H1 (cell line): Measurements from ENCODE around the gene NAV2. TPM values are rescaled to one million over a fixed set of nuclear protein-coding genes. Genes with fewer than 3 reads are reported as not detected.

ENCODE experiments used
- CTCF ChIA-PET: fragments of 300-600 bp; sonication (Branson Sonifier 250); formaldehyde crosslinking; loops from one replicate; lab custom pipeline; 2021; ENCODE audit not compliant: partially characterized antibody; lab: Charles Lee
- POLR2A ChIA-PET: fragments of 300-600 bp; sonication (Branson Sonifier 250); formaldehyde crosslinking; loops from one replicate; lab custom pipeline; 2021; ENCODE audit warnings: inconsistent platforms; ENCODE audit not compliant: partially characterized antibody; lab: Charles Lee
- DNase-seq, 2 experiments: peaks; one replicate each; pipeline versions ENCODE4 v3.0.0 to v3.0.0-alpha.2; 2010 to 2022; ENCODE audit warnings: low spot score in 2 of 2, low read depth in 1 of 2, mixed read lengths in 1 of 2
- FAIRE-seq: peaks from 2 replicates; lab custom pipeline; 2011; peaks lifted over from hg19 to GRCh38; lab: Jason Lieb, UNC
- H2AFZ ChIP-seq: 2 replicates; pipeline ENCODE4 v1.8.1; 2012; ENCODE audit warnings: low read length, inconsistent platforms
- H2AK5ac ChIP-seq: 2 replicates; pipeline ENCODE4 v1.6.1; 2013; ENCODE audit warnings: low read depth, low read length
- H2BK120ac ChIP-seq: replicated peaks from 2 replicates; pipeline ENCODE3; 2013; ENCODE audit warnings: low read depth, low read length, inconsistent platforms
- H2BK12ac ChIP-seq: 2 replicates; pipeline ENCODE4 v1.6.1; 2013; ENCODE audit warnings: low read depth, low read length
- H2BK15ac ChIP-seq: 2 replicates; pipeline ENCODE4 v1.6.1; 2013; ENCODE audit warnings: low read length
- H2BK20ac ChIP-seq: 2 replicates; pipeline ENCODE4 v1.6.1; 2013; ENCODE audit warnings: low read length
- H2BK5ac ChIP-seq: 2 replicates; pipeline ENCODE4 v1.6.1; 2013; ENCODE audit warnings: low read depth, low read length
- H3K14ac ChIP-seq: 2 replicates; pipeline ENCODE4 v1.6.1; 2013; ENCODE audit warnings: inconsistent platforms; ENCODE audit not compliant: insufficient read length
- H3K18ac ChIP-seq: 2 replicates; pipeline ENCODE4 v1.6.1; 2013; ENCODE audit warnings: low read length; ENCODE audit errors: extremely low read depth
- H3K23ac ChIP-seq: 2 replicates; pipeline ENCODE4 v1.6.1; 2013; ENCODE audit warnings: inconsistent platforms; ENCODE audit not compliant: insufficient read length
- H3K23me2 ChIP-seq: 2 replicates; pipeline ENCODE4 v1.6.1; 2013; ENCODE audit warnings: low read depth, low read length
- H3K27ac ChIP-seq: 2 replicates; pipeline ENCODE4 v1.6.1; 2011; ENCODE audit warnings: low read depth, low read length, inconsistent platforms
- H3K27me3 ChIP-seq, 4 experiments: replicated peaks in 1 of 4; 1 replicate in 1 of 4; 2 replicates in 3 of 4; pipeline versions ENCODE4 v1.6.1 to v1.8.1; 2011 to 2013; ENCODE audit warnings: low read length in 3 of 4, mild to moderate bottlenecking in 3 of 4, inconsistent platforms in 2 of 4, mixed read lengths in 2 of 4, moderate library complexity in 1 of 4; ENCODE audit not compliant: control insufficient read depth in 3 of 4, insufficient read depth in 3 of 4; ENCODE audit errors: extremely low read depth in 1 of 4
- H3K36me3 ChIP-seq, 4 experiments: 2 replicates each; pipeline versions ENCODE4 v1.6.1 to v1.8.1; 2011 to 2013; ENCODE audit warnings: mild to moderate bottlenecking in 4 of 4, low read length in 3 of 4, moderate library complexity in 2 of 4, control low read depth in 1 of 4, inconsistent platforms in 1 of 4; ENCODE audit not compliant: insufficient read depth in 4 of 4, control insufficient read depth in 2 of 4
- H3K4ac ChIP-seq: replicated peaks from 2 replicates; pipeline ENCODE3; 2013; ENCODE audit warnings: low read length, low read depth, mixed read lengths, inconsistent platforms; ENCODE audit not compliant: insufficient read length
- H3K4me1 ChIP-seq, 4 experiments: replicated peaks in 1 of 4; 1 replicate in 1 of 4; 2 replicates in 3 of 4; pipeline versions ENCODE4 v1.6.1 to v1.8.1; 2011 to 2013; ENCODE audit warnings: low read length in 3 of 4, inconsistent platforms in 2 of 4, mixed read lengths in 1 of 4; ENCODE audit not compliant: insufficient read depth in 4 of 4, control insufficient read depth in 3 of 4
- H3K4me2 ChIP-seq, 2 experiments: 2 replicates each; pipeline versions ENCODE4 v1.6.1 to v1.8.1; 2011 to 2013; ENCODE audit warnings: low read depth in 2 of 2, low read length in 2 of 2, control low read depth in 1 of 2, inconsistent platforms in 1 of 2, mild to moderate bottlenecking in 1 of 2; ENCODE audit not compliant: insufficient read depth in 1 of 2
- H3K4me3 ChIP-seq, 4 experiments: fragments of 200-600, 300-600 bp in 1 of 4; sonication (generic), shearing (Covaris generic), sonication (Bioruptor Twin) in 1 of 4; 2 replicates each; pipeline versions ENCODE4 v1.5.1 to v1.8.1; 2011 to 2016; ENCODE audit warnings: low read length in 4 of 4, low read depth in 3 of 4, control low read depth in 2 of 4, inconsistent platforms in 2 of 4, mild to moderate bottlenecking in 2 of 4, mixed read lengths in 1 of 4, moderate library complexity in 1 of 4; ENCODE audit not compliant: insufficient read depth in 2 of 4; ENCODE audit errors: extremely low read depth in 1 of 4
- H3K56ac ChIP-seq: replicated peaks from 2 replicates; pipeline ENCODE3; 2013; ENCODE audit warnings: low read depth, mild to moderate bottlenecking, mixed read lengths, low read length, inconsistent platforms; ENCODE audit not compliant: insufficient read length
- H3K79me1 ChIP-seq: 2 replicates; pipeline ENCODE4 v1.6.1; 2013; ENCODE audit warnings: low read depth, low read length, control low read depth
- H3K79me2 ChIP-seq, 2 experiments: 2 replicates each; pipeline versions ENCODE4 v1.6.1 to v1.8.1; 2012 to 2013; ENCODE audit warnings: low read length in 2 of 2, mild to moderate bottlenecking in 2 of 2, inconsistent platforms in 1 of 2; ENCODE audit not compliant: insufficient read depth in 2 of 2, control insufficient read depth in 1 of 2
- H3K9ac ChIP-seq, 4 experiments: replicated peaks in 1 of 4; 1 replicate in 1 of 4; 2 replicates in 3 of 4; pipeline versions ENCODE4 v1.6.1 to v1.8.1; 2011 to 2013; ENCODE audit warnings: low read depth in 3 of 4, low read length in 3 of 4, control low read depth in 2 of 4, mild to moderate bottlenecking in 2 of 4, moderate library complexity in 2 of 4, inconsistent platforms in 1 of 4; ENCODE audit errors: extremely low read depth in 1 of 4
- H3K9me3 ChIP-seq, 2 experiments: 2 replicates each; pipeline versions ENCODE4 v1.6.1 to v1.8.1; 2012 to 2013; ENCODE audit warnings: mild to moderate bottlenecking in 2 of 2, moderate library complexity in 2 of 2, control low read depth in 1 of 2, inconsistent platforms in 1 of 2, low read depth in 1 of 2, low read length in 1 of 2, mixed read lengths in 1 of 2; ENCODE audit not compliant: insufficient read depth in 2 of 2
- H4K20me1 ChIP-seq, 2 experiments: replicated peaks in 1 of 2; 2 replicates each; pipeline versions ENCODE3 to v1.8.1; 2011 to 2013; ENCODE audit warnings: inconsistent platforms in 2 of 2, low read length in 2 of 2, mild to moderate bottlenecking in 1 of 2; ENCODE audit not compliant: insufficient read depth in 2 of 2, control insufficient read depth in 1 of 2
- H4K5ac ChIP-seq: 2 replicates; pipeline ENCODE4 v1.6.1; 2013; ENCODE audit warnings: low read length, low read depth, mixed read lengths, inconsistent platforms; ENCODE audit not compliant: insufficient read length
- H4K8ac ChIP-seq: 2 replicates; pipeline ENCODE4 v1.8.0; 2013; ENCODE audit warnings: mild to moderate bottlenecking, moderate library complexity, low read length, inconsistent platforms; ENCODE audit not compliant: insufficient read depth; ENCODE audit errors: extremely low read depth
- H4K91ac ChIP-seq: replicated peaks from 2 replicates; pipeline ENCODE3; 2013; ENCODE audit warnings: low read length, mixed read lengths, inconsistent platforms; ENCODE audit not compliant: insufficient read length
- JUN ChIP-seq: IDR thresholded peaks from 2 replicates; pipeline ENCODE4 v1.6.1; 2011; ENCODE audit warnings: low read depth, mild to moderate bottlenecking, improper control_type of control experiment, low read length
- KDM4A ChIP-seq: IDR thresholded peaks from one replicate; pipeline ENCODE4 v1.7.1; 2012; ENCODE audit warnings: low read depth, mild to moderate bottlenecking, moderate library complexity, low read length, inconsistent platforms; ENCODE audit not compliant: severe bottlenecking
- NRF1 ChIP-seq: IDR thresholded peaks from 2 replicates; pipeline ENCODE4 v1.6.1; 2011; ENCODE audit warnings: mild to moderate bottlenecking, low read depth, low read length, improper control_type of control experiment
- RNF2 ChIP-seq: fragments of 200-900, 300-1000 bp; sonication (generic); IDR thresholded peaks from 2 replicates; pipeline ENCODE4 v1.7.1; 2016; ENCODE audit warnings: borderline replicate concordance, low read depth, mild to moderate bottlenecking, antibody characterized with exemption, low read length; ENCODE audit not compliant: poor library complexity, severe bottlenecking; ENCODE audit errors: missing control alignments
- TEAD4 ChIP-seq: IDR thresholded peaks from 2 replicates; pipeline ENCODE4 v1.6.1; 2012; ENCODE audit warnings: low read depth, low read length, inconsistent platforms, mixed read lengths
- WGBS, 2 experiments: shearing (Covaris generic) in 1 of 2; methylation state at CpG; one replicate each; pipeline versions ENCODE4 v1.1.6 to v1.1.7; 2013 to 2015; ENCODE audit warnings: low lambda C conversion rate in 2 of 2, mixed read lengths in 2 of 2, inconsistent platforms in 1 of 2, low coverage in 1 of 2, missing lambda C conversion rate in 1 of 2; ENCODE audit not compliant: insufficient replicate concordance in 2 of 2, insufficient coverage in 1 of 2, insufficient read length in 1 of 2; ENCODE audit errors: extremely low coverage in 1 of 2, missing lambda C conversion rate in 1 of 2; 5-methylcytosine and 5-hydroxymethylcytosine counted together
- polyA plus RNA-seq, 7 experiments: library from polyadenylated mRNA; depleted of rRNA in 3 of 7; stranded (reverse) in 5 of 7; unstranded in 2 of 7; fragments of >200 nt in 5 of 7; fragments of 200-250 nt in 2 of 7; gene quantifications; 1 replicate in 5 of 7; 2 replicates in 1 of 7; 4 replicates in 1 of 7; pipeline versions ENCODE4 v1.2.1 to v1.2.3, GENCODE V29; 2011 to 2013; ENCODE audit warnings: missing spikeins in 2 of 7, mixed read lengths in 2 of 7
- total RNA-seq: library from RNA; stranded (reverse); fragmentation: NEBNext Ultra II Directional; extraction: Animal tissue kit (Norgen Biotek cat#: 25700); gene quantifications from 2 replicates; pipeline ENCODE4 v1.2.1, GENCODE V29; 2021

Gene NAV2
- total and polyA plus RNA-seq, 2 of the 8 experiments (the other 6 are each of a cell fraction or from before 2014, with no cell fraction given), result 35.6 to 73.6 TPM

GRCh38 chr11:20007386-20007785 is 294.7 kb downstream of the NAV2 start:
- no peaks in the 10 kb centered on the region for H3K9me3 ChIP-seq
- no peak overlapping the region for H3K27ac ChIP-seq
- peaks cover 0 to 11% of the 10 kb centered on the region in 2 experiments for H4K20me1 ChIP-seq
- no peak overlapping the region for H3K4me2 ChIP-seq
- no peak for DNase-seq
- H2BK15ac ChIP-seq, result no peak overlapping the region
- H3K27me3 ChIP-seq, result peaks cover 0 to 3% (median 2%) of the 10 kb centered on the region in 4 experiments; a peak in 5 of 7 replicates
- no peak overlapping the region for H3K4me3 ChIP-seq
- H3K36me3 ChIP-seq, result peaks cover 0 to 4% (median under 1%) of the 10 kb centered on the region in 4 experiments; a peak in 1 of 8 replicates
- CTCF ChIA-PET, result interaction anchor here (1.3 kb wide), 1 partner anchor 12 kb away, joined by 4 read pairs; no protein-coding TSS in a partner anchor
- no peaks in the 10 kb centered on the region for H3K23me2 ChIP-seq
- no peak overlapping the region for H4K8ac ChIP-seq
- no peak overlapping the region for H3K56ac ChIP-seq
- H2AFZ ChIP-seq, result no peak overlapping the region
- POLR2A ChIA-PET, result no interaction called here
- H4K5ac ChIP-seq, result no peak overlapping the region
- H2BK120ac ChIP-seq, result no peak overlapping the region
- no peak overlapping the region for H2AK5ac ChIP-seq
- H3K4me1 ChIP-seq, result peaks cover 0 to 11% (median 5%) of the 10 kb centered on the region in 4 experiments; a peak in 4 of 7 replicates
- TF ChIP-seq NRF1 (no peak), KDM4A (no peak), TEAD4 (no peak), JUN (no peak), RNF2 (no peak)
- WGBS, 2 experiments, result 60% methylated on average over 1 of the region's 1 CpG; no CpG with 5 or more reads in 1 of the 2 experiments
- H3K79me2 ChIP-seq, result no peaks in the 10 kb centered on the region
- H3K18ac ChIP-seq, result no peak overlapping the region
- no peak overlapping the region for H4K91ac ChIP-seq
- no peak overlapping the region for H3K4ac ChIP-seq
- H3K14ac ChIP-seq, result no peak overlapping the region
- H2BK5ac ChIP-seq, result no peak overlapping the region
- FAIRE-seq, result no peak
- no peak overlapping the region for H2BK12ac ChIP-seq
- no peak overlapping the region for H2BK20ac ChIP-seq
- no peak overlapping the region for H3K23ac ChIP-seq
- peaks cover 3% of the 10 kb centered on the region; the same call in 1 of the 2 replicates for H3K79me1 ChIP-seq
- H3K9ac ChIP-seq, result no peak overlapping the region
